HG02852 (cell line): Measurements from ENCODE around the gene SLC16A5.
"Not testable (repeated sequence)": the region's sequence is repeated elsewhere in the genome, so short reads cannot be mapped to it uniquely, and the experiment has no call there.

Experiments
- ATAC-seq: cut with Tn5 transposase; IDR thresholded peaks from one replicate; pipeline ENCODE4 v1.9.1; 2021; ENCODE audit warnings: mild to moderate bottlenecking, moderate library complexity; ENCODE audit not compliant: unreplicated experiment

The SLC16A5 gene

GRCh38 chr17:75131278-75132017, 43.7 kb downstream of the SLC16A5 start, which contains the start of gene NT5C:
Gene NT5C (minus strand): TSS chr17:75131742. CDS start chr17:75131707, 35 bp downstream.
- ATAC-seq = peak; percentile 68

- not testable (repeated sequence) for ATAC-seq
Observed at GRCh38 chr17:75132018-75133000, 44.6 kb downstream of the SLC16A5 start.

GRCh38 chr17:75133001-75133400, 45.2 kb downstream of the SLC16A5 start:
- ATAC-seq = no peak

GRCh38 chr17:75133607-75134347, 46.0 kb downstream of the SLC16A5 start:
- ATAC-seq = not testable (repeated sequence)

- no peak for ATAC-seq
Observed at GRCh38 chr17:75135452-75135851, 47.7 kb downstream of the SLC16A5 start.

GRCh38 chr17:75135946-75136345, 48.2 kb downstream of the SLC16A5 start:
- ATAC-seq = no peak

GRCh38 chr17:75137762-75138161, 50.0 kb downstream of the SLC16A5 start:
- ATAC-seq = not testable (repeated sequence)

- ATAC-seq = no peak
Observed at GRCh38 chr17:75138519-75138918, 50.8 kb downstream of the SLC16A5 start.

GRCh38 chr17:75142236-75142971, 54.6 kb downstream of the SLC16A5 start:
- no peak for ATAC-seq

GRCh38 chr17:75144816-75145512, 57.2 kb downstream of the SLC16A5 start:
- no peak for ATAC-seq

GRCh38 chr17:75146592-75146991, 58.8 kb downstream of the SLC16A5 start:
- ATAC-seq = no peak

- no peak for ATAC-seq
Observed at GRCh38 chr17:75147878-75148546, 60.3 kb downstream of the SLC16A5 start.

- no peak for ATAC-seq
Observed at GRCh38 chr17:75151930-75152329, 64.2 kb downstream of the SLC16A5 start.

GRCh38 chr17:75152523-75152921, 64.8 kb downstream of the SLC16A5 start:
- no peak for ATAC-seq

- ATAC-seq = no peak
Observed at GRCh38 chr17:75152922-75153779, 65.4 kb downstream of the SLC16A5 start.

- peak; percentile 4 for ATAC-seq
Observed at GRCh38 chr17:75153780-75154194, 66.0 kb downstream of the SLC16A5 start.

- ATAC-seq = peak; percentile 93
Observed at GRCh38 chr17:75154195-75155106, 66.7 kb downstream of the SLC16A5 start, which contains the start of gene JPT1. Gene JPT1 (minus strand): TSS chr17:75154512. CDS start chr17:75154397, 115 bp downstream.
